A549 (cell line): ENCODE data around the gene WNT7A.

Source experiments
- ATOH8 ChIP-seq: fragments of 250-450 bp; sonication (Bioruptor Pico); IDR thresholded peaks from 2 replicates; pipeline ENCODE4 v1.5.0; 2020; ENCODE audit warnings: low read depth, mild to moderate bottlenecking, moderate library complexity
- ESRRA ChIP-seq: fragments of 150-350 bp; IDR thresholded peaks from 2 replicates; pipeline ENCODE4 v1.6.1; 2014; ENCODE audit warnings: mild to moderate bottlenecking, low read length, borderline replicate concordance
- JUNB ChIP-seq: fragments of >200 bp; sonication (Bioruptor Twin); formaldehyde crosslinking; IDR thresholded peaks from 2 replicates; pipeline ENCODE4 v1.6.1; 2016
- MAFK ChIP-seq: fragments of 450-650 bp; IDR thresholded peaks from 2 replicates; pipeline ENCODE4 v1.6.1; 2014; ENCODE audit not compliant: partially characterized antibody
- PBX3 ChIP-seq: IDR thresholded peaks from 2 replicates; pipeline ENCODE4 v1.6.1; 2012

GRCh38 chr3:13829311-13829710 is 50.6 kb downstream of the WNT7A start:
- TF ChIP-seq ATOH8 (no peak), MAFK (no peak), ESRRA (no peak), PBX3 (no peak), JUNB (no peak)
